Measurements from ENCODE around the gene LIPA.

The LIPA gene

GRCh38 chr10:89207181-89207800, 44.3 kb downstream of the LIPA start, which contains the start of gene CH25H:
TSS of gene CH25H (minus strand) at chr10:89207317. CDS start at chr10:89207292, 25 bp downstream.
- Histone ChIP-seq H3K4me3 (ENCODE audit: low read length) (peak within 1 kb of the TSS; percentile 58), H3K27me3 (ENCODE audit: low read depth, low read length) (0 out of 2 replicates have a peak, but pooled peaks cover 5% of the 10 kb centered on the region), H4K20me1 (ENCODE audit: insufficient read depth, low read length) (no peaks in the 10 kb centered on the region), H3K36me3 (replicated peaks; ENCODE audit: low read depth, low read length) (no peaks in the 10 kb centered on the region), H3K4me1 (ENCODE audit: low read length) (peaks cover 45% of the 10 kb centered on the region), H3K79me2 (ENCODE audit: low read length) (no peaks in the 10 kb centered on the region), H2AFZ (ENCODE audit: low read depth, low read length) (peak within 1 kb of the TSS; percentile 5; the same call in 1 of the 2 replicates), H3K4me2 (ENCODE audit: low read length) (peak within 1 kb of the TSS; percentile 55), H3K9ac (ENCODE audit: low read length) (no peak within 1 kb of the TSS), H3K9me3 (ENCODE audit: insufficient read depth, low read length) (no peaks in the 10 kb centered on the region), H3K27ac (ENCODE audit: low read length) (no peak within 1 kb of the TSS)
- TF ChIP-seq CTCF (IDR thresholded peaks at IDR 0.05; ENCODE audit: low read depth, low read length) = no peak
- no peak for TF ChIP-seq EZH2phosphoT487 (IDR thresholded peaks at IDR 0.05; ENCODE audit: low read depth)

DNA sequence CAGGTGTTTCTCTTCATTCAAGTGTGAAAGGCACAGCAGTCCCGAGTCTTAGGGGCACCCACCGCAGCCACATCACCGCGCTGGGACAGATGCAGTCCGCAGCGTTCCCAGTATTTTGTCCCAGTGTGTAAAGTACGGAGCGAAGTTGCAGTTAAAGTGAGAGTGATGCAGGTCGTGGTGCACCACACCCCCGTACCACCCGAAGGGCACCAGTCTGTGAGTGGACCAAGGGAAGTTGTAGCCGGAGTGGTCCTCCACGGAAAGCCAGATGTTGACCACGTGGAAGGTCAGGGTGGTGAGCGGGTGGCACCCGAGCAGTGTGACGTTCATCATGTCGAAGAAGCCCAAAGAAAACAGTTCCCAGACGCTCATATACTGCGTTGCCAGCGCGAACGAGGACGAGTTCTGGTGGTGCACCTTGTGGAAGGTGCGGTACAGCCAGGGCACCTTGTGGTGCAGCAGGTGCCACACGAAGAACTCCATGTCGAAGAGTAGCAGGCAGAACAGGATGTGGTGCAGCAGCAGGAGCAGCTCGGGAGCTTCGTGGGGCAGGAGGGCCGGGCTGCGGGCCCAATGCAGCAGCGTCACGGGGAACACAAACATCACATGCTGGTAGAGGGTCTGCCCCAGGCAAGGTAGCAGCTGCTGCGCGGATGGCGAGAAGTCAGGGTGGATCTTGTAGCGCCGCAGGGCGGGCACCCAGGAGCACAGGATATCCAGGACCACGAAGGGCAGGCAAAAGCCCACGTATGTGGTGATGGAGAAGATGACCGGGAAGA, 45.0 kb downstream of the LIPA start:
- Histone ChIP-seq H3K27ac (ENCODE audit: low read length) (no peak overlapping the region), H3K4me2 (ENCODE audit: low read length) (no peak overlapping the region), H3K4me3 (ENCODE audit: low read length) (no peak overlapping the region), H4K20me1 (ENCODE audit: insufficient read depth, low read length) (no peaks in the 10 kb centered on the region), H3K27me3 (ENCODE audit: low read depth, low read length) (0 out of 2 replicates have a peak, but pooled peaks cover 5% of the 10 kb centered on the region), H3K36me3 (replicated peaks; ENCODE audit: low read depth, low read length) (no peaks in the 10 kb centered on the region), H3K79me2 (ENCODE audit: low read length) (no peaks in the 10 kb centered on the region), H3K9me3 (ENCODE audit: insufficient read depth, low read length) (no peaks in the 10 kb centered on the region), H3K4me1 (ENCODE audit: low read length) (peaks cover 38% of the 10 kb centered on the region), H3K9ac (ENCODE audit: low read length) (no peak overlapping the region), H2AFZ (ENCODE audit: low read depth, low read length) (no peak overlapping the region)
- TF ChIP-seq CTCF (IDR thresholded peaks at IDR 0.05; ENCODE audit: low read depth, low read length) = no peak
- no peak for TF ChIP-seq EZH2phosphoT487 (IDR thresholded peaks at IDR 0.05; ENCODE audit: low read depth)

- no peak overlapping the region for H2AFZ ChIP-seq (ENCODE audit: low read depth, low read length)
- H3K4me2 ChIP-seq (ENCODE audit: low read length) = peak overlapping the region; percentile 12; the same call in 1 of the 2 replicates
- no peaks in the 10 kb centered on the region for H3K36me3 ChIP-seq (replicated peaks; ENCODE audit: low read depth, low read length)
- no peaks in the 10 kb centered on the region for H3K9me3 ChIP-seq (ENCODE audit: insufficient read depth, low read length)
- peaks cover 27% of the 10 kb centered on the region for H3K4me1 ChIP-seq (ENCODE audit: low read length)
- H3K9ac ChIP-seq (ENCODE audit: low read length) = no peak overlapping the region
- TF ChIP-seq EZH2phosphoT487 (IDR thresholded peaks at IDR 0.05; ENCODE audit: low read depth) (no peak), CTCF (IDR thresholded peaks at IDR 0.05; ENCODE audit: low read depth, low read length) (no peak)
- H3K4me3 ChIP-seq (ENCODE audit: low read length) = no peak overlapping the region
- 0 out of 2 replicates have a peak, but pooled peaks cover 5% of the 10 kb centered on the region for H3K27me3 ChIP-seq (ENCODE audit: low read depth, low read length)
- no peaks in the 10 kb centered on the region for H3K79me2 ChIP-seq (ENCODE audit: low read length)
- H4K20me1 ChIP-seq (ENCODE audit: insufficient read depth, low read length) = no peaks in the 10 kb centered on the region
- H3K27ac ChIP-seq (ENCODE audit: low read length) = no peak overlapping the region
Observed at GRCh38 chr10:89204621-89205185, 46.9 kb downstream of the LIPA start.

- H2AFZ ChIP-seq (ENCODE audit: low read depth, low read length) = no peak overlapping the region
- H3K4me2 ChIP-seq (ENCODE audit: low read length) = no peak overlapping the region
- H3K36me3 ChIP-seq (replicated peaks; ENCODE audit: low read depth, low read length) = no peaks in the 10 kb centered on the region
- no peaks in the 10 kb centered on the region for H3K79me2 ChIP-seq (ENCODE audit: low read length)
- H3K4me1 ChIP-seq (ENCODE audit: low read length) = peaks cover 20% of the 10 kb centered on the region
- no peaks in the 10 kb centered on the region for H3K9me3 ChIP-seq (ENCODE audit: insufficient read depth, low read length)
- 0 out of 2 replicates have a peak, but pooled peaks cover 4% of the 10 kb centered on the region for H3K27me3 ChIP-seq (ENCODE audit: low read depth, low read length)
- no peak overlapping the region for H3K4me3 ChIP-seq (ENCODE audit: low read length)
- H3K9ac ChIP-seq (ENCODE audit: low read length) = no peak overlapping the region
- no peaks in the 10 kb centered on the region for H4K20me1 ChIP-seq (ENCODE audit: insufficient read depth, low read length)
- no peak overlapping the region for H3K27ac ChIP-seq (ENCODE audit: low read length)
- no peak for TF ChIP-seq CTCF (IDR thresholded peaks at IDR 0.05; ENCODE audit: low read depth, low read length)
Observed at GRCh38 chr10:89203237-89203636, 48.3 kb downstream of the LIPA start.
